Measurements from ENCODE around the gene MYO5A.

Gene MYO5A

GRCh38 chr15:52329150-52329549, 199.5 kb downstream of the MYO5A start:
- DNase-seq (ENCODE audit: low read depth in 2 of 2): no peak

GRCh38 chr15:52328680-52329079, 200.0 kb downstream of the MYO5A start:
- TF ChIP-seq CTCF (IDR thresholded peaks at IDR 0.05; ENCODE audit: low read depth, low read length): no peak
- no peak overlapping the region for H3K4me3 ChIP-seq (replicated peaks in 1 of 2; ENCODE audit: low read depth in 2 of 2, low read length in 2 of 2)
- no peak for DNase-seq (ENCODE audit: low read depth in 2 of 2)

More at GRCh38 chr15:52329150-52329549, 199.5 kb downstream of the MYO5A start:
- H3K4me3 ChIP-seq (replicated peaks in 1 of 2; ENCODE audit: low read depth in 2 of 2, low read length in 2 of 2): no peak overlapping the region
- TF ChIP-seq CTCF (IDR thresholded peaks at IDR 0.05; ENCODE audit: low read depth, low read length): no peak

GRCh38 chr15:52326756-52327155, 201.9 kb downstream of the MYO5A start:
- peak; percentile 17 to 24 for DNase-seq (ENCODE audit: low read depth in 2 of 2)
- no peak overlapping the region for H3K4me3 ChIP-seq (replicated peaks in 1 of 2; ENCODE audit: low read depth in 2 of 2, low read length in 2 of 2)
- TF ChIP-seq CTCF (IDR thresholded peaks at IDR 0.05; ENCODE audit: low read depth, low read length): no peak

GRCh38 chr15:52324109-52324508, 204.6 kb downstream of the MYO5A start:
- H3K4me3 ChIP-seq (replicated peaks in 1 of 2; ENCODE audit: low read depth in 2 of 2, low read length in 2 of 2): no peak overlapping the region
- DNase-seq (ENCODE audit: low read depth in 2 of 2): no peak
- no peak for TF ChIP-seq CTCF (IDR thresholded peaks at IDR 0.05; ENCODE audit: low read depth, low read length)

GRCh38 chr15:52318729-52319500, 209.8 kb downstream of the MYO5A start:
- TF ChIP-seq CTCF (IDR thresholded peaks at IDR 0.05; ENCODE audit: low read depth, low read length): no peak
- peak in 1 of 2 donors; percentile 21 for DNase-seq (ENCODE audit: low read depth in 2 of 2)

GRCh38 chr15:52317688-52318087, 211.0 kb downstream of the MYO5A start:
- H3K4me3 ChIP-seq (replicated peaks in 1 of 2; ENCODE audit: low read depth in 2 of 2, low read length in 2 of 2): no peak overlapping the region
- DNase-seq (ENCODE audit: low read depth in 2 of 2): no peak
- no peak for TF ChIP-seq CTCF (IDR thresholded peaks at IDR 0.05; ENCODE audit: low read depth, low read length)

More at GRCh38 chr15:52318729-52319500, 209.8 kb downstream of the MYO5A start:
- H3K4me3 ChIP-seq (replicated peaks in 1 of 2; ENCODE audit: low read depth in 2 of 2, low read length in 2 of 2): no peak overlapping the region
